Measurements from ENCODE around the gene CSN2.

GRCh38 chr4:69986663-69987062, 21.1 kb upstream of the CSN2 start:
- TF ChIP-seq CTCF (IDR thresholded peaks at IDR 0.05) (no peak), EZH2 (IDR thresholded peaks at IDR 0.05; ENCODE audit: borderline replicate concordance, insufficient read depth, low read depth, low read length, poor library complexity, severe bottlenecking) (no peak)

Data from B cell (primary cell).